LNCAP (cell line): Measurements from ENCODE around the gene REM2.

Experiments used
- TF ChIP-seq, protein P1 (sequence below): fragments of 450-650 bp; IDR thresholded peaks from 2 replicates; pipeline ENCODE4 v1.5.1; 2017; ENCODE audit warnings: mild to moderate bottlenecking

REM2 gene, protein sequence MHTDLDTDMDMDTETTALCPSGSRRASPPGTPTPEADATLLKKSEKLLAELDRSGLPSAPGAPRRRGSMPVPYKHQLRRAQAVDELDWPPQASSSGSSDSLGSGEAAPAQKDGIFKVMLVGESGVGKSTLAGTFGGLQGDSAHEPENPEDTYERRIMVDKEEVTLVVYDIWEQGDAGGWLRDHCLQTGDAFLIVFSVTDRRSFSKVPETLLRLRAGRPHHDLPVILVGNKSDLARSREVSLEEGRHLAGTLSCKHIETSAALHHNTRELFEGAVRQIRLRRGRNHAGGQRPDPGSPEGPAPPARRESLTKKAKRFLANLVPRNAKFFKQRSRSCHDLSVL

DNA sequence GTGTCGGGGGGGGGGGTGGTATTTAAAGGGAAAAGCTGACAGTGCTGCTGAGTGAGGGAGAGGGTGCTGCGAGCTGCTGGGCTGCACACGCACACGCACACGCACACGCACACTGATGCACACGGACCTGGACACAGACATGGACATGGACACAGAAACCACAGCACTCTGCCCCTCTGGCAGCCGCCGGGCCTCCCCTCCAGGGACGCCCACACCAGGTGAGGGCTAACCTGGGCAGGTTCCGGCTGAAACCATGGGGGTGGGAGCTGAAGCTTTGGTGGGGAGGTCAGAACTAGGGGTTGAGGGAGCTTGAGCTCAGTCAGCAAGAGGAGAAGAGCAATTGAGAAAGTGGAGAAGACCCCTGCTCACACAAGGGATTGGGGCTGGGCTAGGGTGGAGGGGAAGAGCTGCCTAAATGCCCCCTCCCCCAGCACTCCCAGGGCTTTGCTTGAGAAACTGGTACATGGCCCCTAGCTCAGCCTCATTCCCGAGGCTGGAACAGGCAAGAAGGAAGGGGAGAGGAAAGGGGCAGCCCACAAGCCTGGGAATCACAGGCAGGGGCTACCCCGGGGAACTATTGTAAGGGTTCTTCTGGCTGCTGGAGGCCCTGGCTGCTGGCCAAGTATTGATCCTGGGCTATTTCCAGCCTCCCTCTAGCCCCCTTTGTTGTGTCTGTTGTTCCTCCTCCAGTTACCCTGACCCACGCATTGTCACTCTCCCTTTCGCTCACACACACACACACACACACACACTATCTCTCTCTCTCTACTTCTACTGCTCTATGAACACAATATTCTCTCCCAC lies at the start of gene REM2:
Gene REM2 (plus strand): TSS at position 50 of the 804 bp plus-strand sequence. CDS start 66 bp downstream, at position 116.
- TF ChIP-seq, protein P1, sequence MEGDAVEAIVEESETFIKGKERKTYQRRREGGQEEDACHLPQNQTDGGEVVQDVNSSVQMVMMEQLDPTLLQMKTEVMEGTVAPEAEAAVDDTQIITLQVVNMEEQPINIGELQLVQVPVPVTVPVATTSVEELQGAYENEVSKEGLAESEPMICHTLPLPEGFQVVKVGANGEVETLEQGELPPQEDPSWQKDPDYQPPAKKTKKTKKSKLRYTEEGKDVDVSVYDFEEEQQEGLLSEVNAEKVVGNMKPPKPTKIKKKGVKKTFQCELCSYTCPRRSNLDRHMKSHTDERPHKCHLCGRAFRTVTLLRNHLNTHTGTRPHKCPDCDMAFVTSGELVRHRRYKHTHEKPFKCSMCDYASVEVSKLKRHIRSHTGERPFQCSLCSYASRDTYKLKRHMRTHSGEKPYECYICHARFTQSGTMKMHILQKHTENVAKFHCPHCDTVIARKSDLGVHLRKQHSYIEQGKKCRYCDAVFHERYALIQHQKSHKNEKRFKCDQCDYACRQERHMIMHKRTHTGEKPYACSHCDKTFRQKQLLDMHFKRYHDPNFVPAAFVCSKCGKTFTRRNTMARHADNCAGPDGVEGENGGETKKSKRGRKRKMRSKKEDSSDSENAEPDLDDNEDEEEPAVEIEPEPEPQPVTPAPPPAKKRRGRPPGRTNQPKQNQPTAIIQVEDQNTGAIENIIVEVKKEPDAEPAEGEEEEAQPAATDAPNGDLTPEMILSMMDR = no peak

DNA sequence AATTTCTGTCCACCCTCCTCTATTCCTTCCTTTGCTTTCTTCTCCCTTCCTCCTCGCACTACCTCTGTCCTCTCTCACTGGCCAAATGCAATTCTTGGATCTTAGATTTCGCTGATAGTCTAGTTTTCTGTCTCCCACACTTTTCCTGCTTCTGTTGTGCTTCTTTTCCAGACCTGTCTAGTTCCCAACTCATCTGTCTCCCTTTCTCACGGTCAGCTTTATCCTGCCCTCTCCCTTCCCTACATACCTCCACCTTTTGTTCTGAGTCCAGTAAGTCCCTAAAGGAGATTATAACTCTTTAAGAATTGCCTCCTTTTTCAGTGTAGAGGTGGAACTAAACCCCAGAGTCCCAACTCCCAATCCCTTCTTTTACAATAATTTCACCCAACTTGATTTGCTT lies 47.5 kb upstream of the REM2 start:
- TF ChIP-seq, protein P1 = no peak

DNA sequence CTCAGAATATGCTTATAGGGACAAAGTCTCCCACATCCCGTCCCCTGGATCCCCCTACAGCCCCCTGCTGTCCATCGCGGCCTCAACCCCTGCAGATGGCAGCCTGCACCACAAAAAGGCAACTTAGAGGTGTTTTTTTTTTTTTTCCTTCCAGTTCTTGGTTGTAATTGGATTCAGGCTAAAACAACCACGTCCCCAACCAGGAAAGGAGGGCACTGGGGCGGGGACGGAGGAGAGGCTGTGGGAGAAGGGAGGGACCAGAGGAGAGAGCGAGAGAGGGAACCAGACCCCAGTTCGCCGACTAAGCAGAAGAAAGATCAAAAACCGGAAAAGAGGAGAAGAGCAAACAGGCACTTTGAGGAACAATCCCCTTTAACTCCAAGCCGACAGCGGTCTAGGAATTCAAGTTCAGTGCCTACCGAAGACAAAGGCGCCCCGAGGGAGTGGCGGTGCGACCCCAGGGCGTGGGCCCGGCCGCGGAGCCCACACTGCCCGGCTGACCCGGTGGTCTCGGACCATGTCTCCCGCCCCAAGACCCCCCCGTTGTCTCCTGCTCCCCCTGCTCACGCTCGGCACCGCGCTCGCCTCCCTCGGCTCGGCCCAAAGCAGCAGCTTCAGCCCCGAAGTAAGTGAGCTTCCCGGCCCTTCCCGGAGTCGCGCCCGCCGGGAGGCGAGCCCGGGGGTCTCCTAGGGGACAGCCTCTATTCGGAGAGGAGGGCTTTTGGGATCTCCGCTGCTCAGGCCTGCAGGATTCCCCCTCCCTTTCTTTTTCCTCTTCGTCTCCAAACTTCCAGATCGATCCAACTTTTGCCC lies 46.5 kb upstream of the REM2 start, which contains the start of gene MMP14:
Gene MMP14 (plus strand): TSS at position 285 of the 813 bp plus-strand sequence. CDS start 233 bp downstream, at position 518.
- TF ChIP-seq, protein P1 = no peak

DNA sequence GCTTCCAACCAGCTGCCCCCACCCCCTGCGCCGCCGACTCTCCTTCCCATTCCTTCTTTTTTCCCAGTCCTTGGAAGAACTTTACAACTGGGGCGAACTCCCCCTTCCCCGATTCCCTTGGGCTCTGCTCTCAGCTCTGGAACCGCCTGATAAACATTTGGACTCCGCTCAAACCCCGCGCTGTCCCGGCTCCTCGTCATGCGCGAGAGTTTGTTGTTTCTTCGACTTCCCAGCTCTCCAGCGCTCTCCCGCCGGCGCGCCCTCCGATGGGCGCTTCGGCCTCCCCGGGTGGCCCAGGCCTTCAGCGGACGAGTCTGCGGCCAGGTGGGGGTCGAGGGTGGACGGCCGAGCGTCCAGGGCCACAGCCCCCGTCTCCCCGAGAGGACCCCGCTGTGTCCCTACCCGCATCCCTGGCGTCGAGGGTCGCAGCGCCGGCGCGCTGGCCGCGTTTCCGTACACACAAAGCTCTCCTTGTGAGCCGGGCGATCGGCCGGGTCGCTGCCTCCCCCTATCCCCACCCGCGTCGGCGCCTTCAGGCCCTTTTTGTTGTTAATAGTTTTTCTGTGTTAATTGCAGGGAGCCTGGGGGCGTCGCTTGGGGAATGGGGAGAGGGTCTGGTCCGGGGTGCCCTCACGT lies 45.8 kb upstream of the REM2 start:
- TF ChIP-seq, protein P1 = no peak

DNA sequence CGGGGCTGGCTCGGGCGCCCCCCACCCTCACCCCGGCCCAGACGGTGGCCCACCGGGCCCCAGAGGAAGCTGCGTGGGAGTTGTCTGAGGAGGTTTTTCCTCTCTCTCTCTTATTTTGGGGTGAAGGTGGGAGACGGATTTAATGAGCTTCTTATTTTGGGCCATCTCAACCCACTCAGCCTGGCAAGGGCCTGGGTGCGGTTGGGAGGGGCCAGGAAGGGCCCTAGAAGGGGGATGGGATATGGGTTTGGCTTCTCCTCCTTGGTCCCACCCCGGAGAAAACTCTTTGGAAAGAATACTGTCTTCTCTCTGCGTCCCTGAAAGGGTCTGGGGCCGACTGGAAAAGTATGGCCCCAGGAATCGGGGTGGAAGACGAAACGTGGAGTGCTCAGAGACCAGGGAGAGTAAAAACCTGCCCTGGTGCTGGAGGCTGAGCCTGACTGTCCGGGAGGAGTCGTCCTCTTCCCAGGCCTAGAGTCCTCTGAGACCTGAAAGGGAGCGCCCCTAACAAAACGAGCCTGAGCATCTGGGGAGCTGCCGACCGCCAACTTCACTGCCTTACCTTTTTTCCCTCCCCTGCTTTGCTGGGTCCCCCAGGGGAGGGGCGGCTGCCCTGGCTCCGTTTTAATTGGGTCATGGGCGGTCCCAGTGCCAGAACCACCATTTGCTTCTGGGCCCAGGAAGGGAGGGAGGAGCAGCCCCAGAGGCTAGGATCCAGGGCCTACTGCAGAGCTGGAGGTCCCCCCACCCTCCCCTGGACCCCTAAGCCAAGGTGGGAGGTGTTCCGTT lies 45.1 kb upstream of the REM2 start:
- TF ChIP-seq, protein P1 = no peak

DNA sequence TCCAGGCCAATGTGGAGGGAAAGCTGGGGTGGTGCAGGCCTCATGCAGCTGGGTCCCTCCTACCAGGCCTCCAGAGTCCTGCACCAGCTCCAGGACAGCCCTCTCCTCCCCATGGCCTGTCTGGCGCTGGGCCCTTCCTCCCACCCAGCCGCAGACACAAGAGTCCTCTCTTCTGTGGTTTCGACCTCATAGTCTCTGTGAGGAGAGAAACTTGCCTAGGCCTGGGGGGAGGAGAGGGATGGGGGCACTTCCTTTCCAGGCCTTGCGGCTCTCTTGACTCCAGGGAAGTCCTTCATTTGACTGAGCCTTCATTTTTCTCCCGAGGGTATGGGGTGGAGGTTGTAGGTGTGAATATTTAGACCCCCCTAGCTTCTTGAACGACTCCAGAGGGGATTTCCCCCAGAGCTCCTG lies 44.4 kb upstream of the REM2 start:
- TF ChIP-seq, protein P1 = no peak
